HG02763 (cell line): ENCODE measurements around the gene STK32B.
"Not testable (repeated sequence)": the region's sequence is repeated elsewhere in the genome, so short reads cannot be mapped to it uniquely, and the experiment has no call there.

Source experiments
- ATAC-seq: cut with Tn5 transposase; IDR thresholded peaks from one replicate; pipeline ENCODE4 v1.9.1; 2021; ENCODE audit warnings: mild to moderate bottlenecking, moderate library complexity; ENCODE audit not compliant: unreplicated experiment

STK32B gene

GRCh38 chr4:5156682-5157081 lies 105.4 kb downstream of the STK32B start:
- ATAC-seq = no peak

- no peak for ATAC-seq
These were observed 106.8 kb downstream of the STK32B start for GRCh38 chr4:5157791-5158770.

GRCh38 chr4:5158825-5159224 lies 107.5 kb downstream of the STK32B start:
- no peak for ATAC-seq

- no peak for ATAC-seq
These were observed 109.4 kb downstream of the STK32B start for GRCh38 chr4:5160668-5161067.

- ATAC-seq = no peak
These were observed 111.7 kb downstream of the STK32B start for GRCh38 chr4:5162909-5163508.

- ATAC-seq = no peak
These were observed 113.1 kb downstream of the STK32B start for GRCh38 chr4:5164221-5164912.

GRCh38 chr4:5165420-5166369 lies 114.4 kb downstream of the STK32B start:
- ATAC-seq = no peak

- ATAC-seq = no peak
These were observed 115.1 kb downstream of the STK32B start for GRCh38 chr4:5166377-5166776.

- no peak for ATAC-seq
These were observed 117.6 kb downstream of the STK32B start for GRCh38 chr4:5168891-5169290.

- ATAC-seq = not testable (repeated sequence)
These were observed 124.6 kb downstream of the STK32B start for GRCh38 chr4:5175836-5176235.

GRCh38 chr4:5184606-5185005 lies 133.3 kb downstream of the STK32B start:
- no peak for ATAC-seq

GRCh38 chr4:5185551-5185950 lies 134.3 kb downstream of the STK32B start:
- ATAC-seq = no peak

GRCh38 chr4:5186271-5187064 lies 135.2 kb downstream of the STK32B start:
- ATAC-seq = no peak

- no peak for ATAC-seq
These were observed 136.8 kb downstream of the STK32B start for GRCh38 chr4:5188130-5188529.

GRCh38 chr4:5191831-5192230 lies 140.6 kb downstream of the STK32B start:
- ATAC-seq = no peak

GRCh38 chr4:5192271-5192670 lies 141.0 kb downstream of the STK32B start:
- ATAC-seq = no peak

- ATAC-seq = no peak
These were observed 141.4 kb downstream of the STK32B start for GRCh38 chr4:5192678-5193077.

GRCh38 chr4:5198656-5199541 lies 147.6 kb downstream of the STK32B start:
- ATAC-seq = no peak

- ATAC-seq = no peak
These were observed 148.6 kb downstream of the STK32B start for GRCh38 chr4:5199912-5200311.
